MCF 10A (cell line): Measurements from ENCODE around the gene SUPT4H1. TPM values are rescaled to one million over a fixed set of nuclear protein-coding genes. Genes with fewer than 3 reads are reported as not detected.

Experiments used
- BruUV-seq: library from RNA; stranded (reverse); fragments of 400-500 nt; replicated peaks from 2 replicates; lab custom pipeline; 2021; lab: Mats Ljungman, UMichigan
- CTCF ChIA-PET: fragments of 300-600 bp; sonication (Branson Sonifier 250); formaldehyde crosslinking; extraction: SDS; loops from one replicate; lab custom pipeline; 2021; ENCODE audit warnings: antibody characterized with exemption, inconsistent platforms; lab: Yijun Ruan, JAX
- POLR2A ChIA-PET: fragments of 300-600, 350-650 bp; sonication (Branson Sonifier 250); formaldehyde crosslinking; extraction: SDS; loops from one replicate; lab custom pipeline; 2020; ENCODE audit warnings: antibody characterized with exemption, inconsistent platforms; lab: Yijun Ruan, JAX
- DNase-seq: peaks from one replicate; pipeline ENCODE4 v3.0.0-alpha.2; 2018; ENCODE audit not compliant: unreplicated experiment
- H3K27ac Mint-ChIP-seq: one replicate; pipeline ENCODE4 v1.8.0; 2022; ENCODE audit warnings: mild to moderate bottlenecking, low read depth, mixed read lengths; ENCODE audit not compliant: unreplicated experiment
- H3K27me3 Mint-ChIP-seq: one replicate; pipeline ENCODE4 v1.8.0; 2022; ENCODE audit warnings: mixed read lengths; ENCODE audit not compliant: insufficient read depth, unreplicated experiment
- H3K36me3 Mint-ChIP-seq: one replicate; pipeline ENCODE4 v1.8.0; 2022; ENCODE audit warnings: mild to moderate bottlenecking, moderate library complexity, mixed read lengths; ENCODE audit not compliant: insufficient read depth, unreplicated experiment
- H3K4me1 Mint-ChIP-seq: one replicate; pipeline ENCODE4 v1.8.0; 2022; ENCODE audit warnings: mixed read lengths; ENCODE audit not compliant: insufficient read depth, unreplicated experiment
- H3K4me3 Mint-ChIP-seq: one replicate; pipeline ENCODE4 v1.8.0; 2022; ENCODE audit warnings: mild to moderate bottlenecking, moderate library complexity, mixed read lengths; ENCODE audit not compliant: unreplicated experiment
- H3K9me3 Mint-ChIP-seq: one replicate; pipeline ENCODE4 v1.8.0; 2022; ENCODE audit warnings: mixed read lengths; ENCODE audit not compliant: unreplicated experiment
- CTCF ChIP-seq: fragments of 200-600 bp; IDR thresholded peaks from one replicate; pipeline ENCODE4 v1.8.0; 2022; ENCODE audit warnings: antibody characterized with exemption, mild to moderate bottlenecking; ENCODE audit not compliant: unreplicated experiment
- intact Hi-C: fragments of 100-400 bp; cut with micrococcal nuclease; formaldehyde crosslinking; loops from 2 replicates; pipeline ENCODE4 v1.14.1; 2022
- total RNA-seq: library from RNA; stranded (reverse); gene quantifications from 2 replicates; pipeline ENCODE4 v1.2.3, GENCODE V29; 2022

Gene SUPT4H1
- total RNA-seq, 1 experiment from 2014 or later: 63.4 TPM

GRCh38 chr17:58310511-58311428 lies 41.2 kb downstream of the SUPT4H1 start:
- BruUV-seq: no TSS peak

GRCh38 chr17:58309918-58310259 lies 42.1 kb downstream of the SUPT4H1 start:
- POLR2A ChIA-PET: no interaction called here
- no peak for DNase-seq
- no peaks in the 10 kb centered on the region for H3K9me3 Mint-ChIP-seq
- no peak overlapping the region for H3K4me3 Mint-ChIP-seq
- H3K27ac Mint-ChIP-seq: no peak overlapping the region
- intact Hi-C loops: no loop called here
- BruUV-seq: no TSS peak
- no peak for TF ChIP-seq CTCF
- CTCF ChIA-PET: interaction anchor here (0.6 kb wide), 1 partner anchor 124 kb away, joined by 3 read pairs; no protein-coding TSS in a partner anchor
- H3K4me1 Mint-ChIP-seq: no peaks in the 10 kb centered on the region
- peaks cover 21% of the 10 kb centered on the region for H3K27me3 Mint-ChIP-seq
- H3K36me3 Mint-ChIP-seq: no peaks in the 10 kb centered on the region

More at GRCh38 chr17:58310511-58311428, 41.2 kb downstream of the SUPT4H1 start:
- Mint-ChIP-seq H3K4me3 (no peak overlapping the region), H3K36me3 (no peaks in the 10 kb centered on the region), H3K27ac (no peak overlapping the region), H3K4me1 (no peaks in the 10 kb centered on the region), H3K9me3 (no peaks in the 10 kb centered on the region), H3K27me3 (peaks cover 18% of the 10 kb centered on the region)
- TF ChIP-seq CTCF: no peak
- ChIA-PET POLR2A (no interaction called here), CTCF (interaction anchor here (0.6 to 0.7 kb wide), 2 partner anchors 136 to 137 kb away, joined by 3 read pairs; no protein-coding TSS in a partner anchor)
- intact Hi-C loops: no loop called here
- no peak for DNase-seq

GRCh38 chr17:58308985-58309917 lies 42.8 kb downstream of the SUPT4H1 start:
- Mint-ChIP-seq H3K27me3 (peaks cover 21% of the 10 kb centered on the region), H3K36me3 (no peaks in the 10 kb centered on the region), H3K27ac (no peak overlapping the region), H3K4me3 (no peak overlapping the region), H3K9me3 (no peaks in the 10 kb centered on the region), H3K4me1 (no peaks in the 10 kb centered on the region)
- POLR2A ChIA-PET: no interaction called here
- no peak for DNase-seq
- CTCF ChIA-PET: interaction anchor here (0.6 to 1.3 kb wide), 2 partner anchors 124 to 701 kb away, joined by 3 read pairs; no protein-coding TSS in a partner anchor
- intact Hi-C loops: no loop called here
- no peak for TF ChIP-seq CTCF
- BruUV-seq: no TSS peak
